GM19438 (cell line): ENCODE measurements around the gene ARHGAP4.

Source experiments
- ATAC-seq: cut with Tn5 transposase; IDR thresholded peaks from one replicate; pipeline ENCODE4 v1.9.1; 2021; ENCODE audit warnings: low read depth; ENCODE audit not compliant: unreplicated experiment

Gene ARHGAP4

DNA sequence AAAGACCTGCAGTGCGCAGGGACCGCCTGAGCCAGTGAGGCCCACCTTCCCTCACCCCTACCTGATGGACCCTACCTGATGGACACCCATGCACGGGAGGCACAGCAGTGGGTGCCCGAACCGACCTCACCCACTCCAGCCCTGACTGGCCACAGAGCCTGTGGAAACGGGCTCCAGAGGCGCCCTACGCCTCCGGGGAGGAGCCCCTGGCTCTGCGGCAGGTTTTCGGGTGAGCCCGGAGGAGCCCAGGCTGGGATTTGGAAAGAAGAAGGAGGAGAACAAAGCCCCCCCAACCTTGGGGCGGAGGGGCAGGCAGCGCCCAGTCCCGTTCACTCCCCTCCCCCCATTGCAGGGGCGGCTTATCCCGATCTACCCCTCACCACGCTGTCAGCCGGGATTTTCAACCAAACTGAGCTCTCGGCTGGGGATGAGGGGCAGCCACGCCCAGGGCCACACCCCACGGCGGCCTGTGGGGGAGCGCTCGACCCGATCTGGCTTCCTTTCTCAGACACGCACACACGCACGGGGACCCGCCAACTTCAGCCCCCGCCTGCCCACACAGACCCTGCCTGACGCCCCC is 40.8 kb downstream of the ARHGAP4 start:
- ATAC-seq = no peak

DNA sequence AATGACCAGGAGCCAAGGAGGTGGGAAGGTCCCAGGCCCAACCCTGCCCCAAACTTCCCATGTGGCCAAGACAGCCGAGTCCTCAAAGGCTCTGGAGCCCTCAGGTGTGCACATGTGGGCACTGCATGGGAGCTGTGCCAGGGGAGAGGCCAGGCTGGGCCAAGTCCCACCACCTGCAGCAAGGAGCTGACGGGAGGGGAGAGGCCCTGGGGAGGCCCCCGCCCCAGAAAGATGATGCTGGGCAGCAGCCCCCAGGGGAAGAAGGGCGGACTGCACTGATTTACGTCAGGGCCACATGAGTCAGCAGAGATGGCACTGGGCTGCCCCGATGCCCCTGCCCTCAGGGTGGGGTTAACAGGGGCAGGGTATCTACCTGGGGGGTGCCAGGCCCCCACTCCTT is 41.5 kb downstream of the ARHGAP4 start:
- ATAC-seq = no peak

- no peak for ATAC-seq
These were observed 41.9 kb downstream of the ARHGAP4 start for GRCh38 chrX:153884136-153884535.

DNA sequence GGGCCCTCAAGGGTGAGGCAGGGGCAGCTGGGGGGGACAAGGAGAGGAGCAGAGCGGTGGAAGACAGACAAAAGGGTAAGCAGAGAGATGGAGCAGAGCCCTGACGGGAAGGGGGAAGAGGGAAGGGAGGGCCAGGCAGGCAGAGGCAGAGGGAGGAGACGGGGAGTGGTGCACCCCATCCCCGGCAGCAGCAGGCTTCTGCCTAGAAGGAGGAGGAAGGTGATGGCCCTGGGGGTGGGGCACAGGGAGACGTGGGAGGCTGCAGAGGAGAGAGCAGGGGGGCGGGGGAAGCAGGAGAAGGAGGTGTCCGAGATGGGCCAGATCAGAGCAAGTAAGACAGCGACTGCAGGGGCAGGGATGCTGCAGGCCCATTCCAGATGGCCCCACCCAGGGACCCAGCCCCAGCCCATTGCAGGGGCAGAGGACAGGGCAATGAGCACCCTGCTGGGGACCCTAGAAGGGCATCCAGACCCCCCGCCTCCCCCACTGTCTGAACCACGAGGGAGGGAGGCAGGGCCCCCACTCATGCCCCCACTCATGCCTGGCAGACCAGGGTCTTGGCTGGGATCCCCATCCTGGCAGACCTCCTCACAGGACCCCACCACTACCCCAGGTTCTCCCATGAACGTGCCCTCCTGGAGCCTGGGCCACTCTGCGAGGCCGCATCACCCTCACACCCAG is 42.8 kb downstream of the ARHGAP4 start:
- ATAC-seq = no peak

- ATAC-seq = no peak
These were observed 43.5 kb downstream of the ARHGAP4 start for GRCh38 chrX:153882557-153882956.

DNA sequence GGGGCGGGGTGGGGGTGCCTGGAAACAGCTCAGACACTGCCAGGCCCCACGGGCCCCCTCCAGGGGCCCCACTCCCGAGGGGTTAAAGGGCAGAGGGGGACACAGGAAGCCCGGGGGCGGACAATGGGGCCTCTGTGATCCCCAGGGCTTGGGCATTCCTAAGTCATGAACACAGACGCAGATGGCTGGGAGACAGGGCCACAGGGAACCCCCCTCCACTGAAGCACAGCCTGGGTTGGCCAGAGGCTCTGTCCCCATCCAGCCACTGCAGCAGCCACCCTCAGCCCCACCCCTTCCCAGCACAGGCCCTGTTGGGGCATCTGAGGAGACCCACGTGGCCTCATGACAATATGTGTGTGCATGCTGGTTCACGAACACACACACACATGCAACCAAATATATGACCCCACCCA is 44.0 kb downstream of the ARHGAP4 start:
- no peak for ATAC-seq

DNA sequence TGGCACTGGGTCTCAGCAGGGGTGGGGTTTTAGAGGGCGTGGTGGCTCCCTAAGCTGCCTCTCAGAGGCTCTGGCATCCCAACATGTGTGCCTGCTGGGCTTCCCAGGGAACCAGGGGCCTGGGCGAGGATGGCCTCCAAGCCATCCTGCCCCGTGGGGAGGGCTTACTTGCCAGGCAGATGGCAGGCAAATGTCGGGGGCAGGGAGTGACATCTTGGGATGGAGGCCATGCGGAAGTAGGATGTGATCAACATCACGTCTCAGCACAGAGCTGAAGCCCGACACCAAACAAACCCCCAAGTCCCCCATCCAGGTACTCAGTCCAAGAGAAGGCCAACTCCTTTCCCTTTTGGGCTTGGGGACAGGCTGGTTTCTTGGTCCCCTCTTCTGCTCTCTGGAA is 44.8 kb downstream of the ARHGAP4 start:
- no peak for ATAC-seq

GRCh38 chrX:153880440-153880815 is 45.6 kb downstream of the ARHGAP4 start:
- no peak for ATAC-seq

- ATAC-seq = no peak
These were observed 46.2 kb downstream of the ARHGAP4 start for GRCh38 chrX:153879741-153880439.

DNA sequence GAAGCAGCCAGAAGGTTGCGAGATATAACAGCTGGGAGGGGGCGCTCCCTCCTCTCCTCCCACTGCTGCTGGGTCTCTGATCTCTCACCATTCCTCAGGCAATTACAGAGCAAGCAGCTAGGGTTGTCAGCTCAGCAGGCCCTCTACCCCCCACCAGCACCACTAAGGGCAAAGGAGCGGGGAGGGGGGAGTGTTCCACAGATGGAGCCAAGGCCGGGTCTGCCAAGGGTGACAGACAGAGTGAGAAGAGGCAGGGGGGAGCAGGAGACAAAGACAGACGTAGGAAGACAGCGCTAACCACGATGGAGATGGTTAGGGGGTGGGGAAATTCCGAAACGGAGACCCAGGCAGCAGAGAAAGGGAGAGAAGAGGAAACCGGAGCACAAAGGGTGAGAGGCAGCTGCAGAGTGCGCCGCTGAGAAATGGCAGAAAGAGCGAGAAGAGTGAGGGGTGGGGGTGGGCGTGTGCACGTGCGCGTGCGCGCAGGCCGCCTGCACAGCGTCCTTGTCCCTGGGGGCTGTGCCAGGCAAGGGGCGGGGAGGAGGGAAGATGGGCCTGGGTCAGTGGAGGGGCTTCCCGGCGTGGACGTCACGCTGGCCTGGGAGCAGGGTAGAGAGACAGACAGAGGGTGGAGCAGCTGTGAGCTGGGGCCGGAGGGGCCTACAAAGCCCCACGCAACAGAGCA is 47.0 kb downstream of the ARHGAP4 start:
- no peak for ATAC-seq

DNA sequence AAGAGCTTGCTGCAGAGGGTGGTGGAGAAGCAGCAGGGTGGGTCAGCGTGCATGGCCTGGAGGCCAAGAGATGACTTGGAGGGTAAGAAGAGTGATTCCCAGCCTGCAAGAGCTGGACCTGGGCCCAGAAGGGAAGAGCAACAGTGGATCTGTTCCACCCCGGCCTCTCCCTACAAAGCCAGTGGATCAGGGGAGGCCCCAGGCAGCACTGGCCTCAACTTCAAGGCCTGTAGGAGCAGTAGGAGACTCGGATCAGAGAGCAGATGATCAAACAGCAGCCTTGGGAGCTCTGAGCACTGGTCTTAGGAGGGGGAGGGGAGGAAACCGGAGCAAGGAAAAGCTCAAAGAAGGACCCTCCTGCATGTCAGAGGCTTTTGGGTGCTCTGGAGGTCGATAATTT is 47.7 kb downstream of the ARHGAP4 start:
- ATAC-seq = no peak

- ATAC-seq = no peak
These were observed 48.3 kb downstream of the ARHGAP4 start for GRCh38 chrX:153877571-153878261.

GRCh38 chrX:153876112-153876491 is 50.0 kb downstream of the ARHGAP4 start:
- no peak for ATAC-seq

- no peak for ATAC-seq
These were observed 50.5 kb downstream of the ARHGAP4 start for GRCh38 chrX:153875391-153876111.

DNA sequence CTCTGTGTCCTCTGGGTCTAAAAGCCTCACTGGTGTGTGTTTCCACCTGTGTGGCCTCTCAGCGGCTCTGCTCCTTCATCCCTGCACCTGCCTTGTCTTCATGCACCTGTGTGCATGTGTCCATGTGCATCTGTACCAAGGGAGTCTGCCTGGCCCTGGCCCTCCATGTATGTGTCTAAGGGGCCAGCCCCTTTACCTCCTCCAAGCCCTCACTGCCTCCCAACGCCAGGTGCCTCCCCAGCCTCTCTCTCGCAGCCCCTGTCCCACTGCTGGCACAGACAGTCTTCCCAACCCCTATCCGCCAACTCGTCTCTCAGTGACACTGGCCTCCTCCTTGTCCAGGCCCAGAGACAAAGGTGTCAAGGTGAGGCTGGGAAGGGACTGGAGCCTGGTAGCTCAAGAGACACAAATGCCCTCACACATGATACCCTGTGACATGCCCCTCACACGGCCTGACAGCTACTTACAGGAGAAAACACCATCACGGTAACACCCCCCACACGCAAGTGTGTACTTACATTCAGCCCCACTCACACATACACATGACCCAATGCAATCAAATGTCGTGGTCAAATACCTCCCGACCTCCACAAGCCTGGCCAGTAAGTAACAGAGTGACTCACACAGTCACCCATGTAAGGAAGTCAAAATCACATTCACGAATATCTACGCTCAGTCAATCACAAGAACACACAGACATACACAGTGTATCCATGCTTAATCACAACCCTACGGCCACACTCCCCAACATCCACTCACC is 51.5 kb downstream of the ARHGAP4 start:
- ATAC-seq = no peak

GRCh38 chrX:153874085-153874365 is 52.0 kb downstream of the ARHGAP4 start:
- ATAC-seq = no peak

DNA sequence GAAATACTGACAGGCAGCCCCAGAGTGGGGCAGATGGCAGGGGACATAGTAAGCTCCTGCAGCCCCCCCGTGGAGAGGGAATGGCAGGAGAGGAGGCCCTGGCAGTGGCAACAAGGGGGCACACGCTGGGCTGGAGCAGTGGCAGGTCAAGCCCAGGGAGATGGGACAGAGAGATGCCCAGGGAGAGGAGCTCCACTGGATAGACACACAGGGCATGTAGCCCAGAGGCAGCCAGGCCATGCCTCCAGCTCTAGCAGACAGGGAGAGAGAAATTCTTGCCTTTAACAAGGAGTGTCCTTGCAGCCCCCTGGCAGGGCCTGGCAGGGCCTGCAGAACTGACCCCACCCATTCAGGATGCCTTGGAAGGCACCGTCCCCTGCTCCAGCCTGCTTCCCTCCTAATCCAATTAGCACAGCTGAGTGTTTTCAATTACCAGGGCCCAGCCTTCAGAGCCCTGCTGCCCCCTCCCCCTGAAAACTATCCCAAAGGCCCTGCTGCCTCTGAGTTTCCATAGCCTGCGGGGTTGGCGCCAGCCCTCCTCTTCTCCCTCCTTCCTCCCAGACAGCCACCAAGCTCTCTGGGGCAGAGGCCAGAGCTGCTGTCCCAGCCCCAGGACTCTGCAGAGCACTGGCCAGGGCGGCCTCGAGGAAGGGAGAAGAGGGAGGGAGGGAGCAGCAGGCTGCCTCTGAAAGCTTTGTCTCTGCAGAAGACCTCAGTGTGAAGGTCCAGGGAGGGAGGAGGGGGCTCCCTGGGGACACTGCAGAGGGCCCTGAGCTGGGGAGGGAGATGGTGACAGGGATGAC is 52.6 kb downstream of the ARHGAP4 start:
- no peak for ATAC-seq

GRCh38 chrX:153871946-153872878 is 53.9 kb downstream of the ARHGAP4 start:
- ATAC-seq = no peak
